Smooth muscle cell (in vitro differentiated cells): ENCODE results near the gene NDUFS1. TPM values are rescaled to one million over a fixed set of nuclear protein-coding genes. Genes with fewer than 3 reads are reported as not detected.

Experiments used
- DNase-seq: peaks from one replicate; lab custom pipeline; 2025; ENCODE audit not compliant: unreplicated experiment; lab: John Stamatoyannopoulos, UW
- H2AFZ ChIP-seq: fragments of 200-600 bp; sonication (generic); 2 replicates; pipeline ENCODE4 v1.6.0; 2016; ENCODE audit warnings: antibody characterized with exemption, low read depth, mild to moderate bottlenecking
- H3F3A ChIP-seq: fragments of 200-600 bp; sonication (generic); 2 replicates; pipeline ENCODE4 v1.6.0; 2017; ENCODE audit warnings: antibody characterized with exemption, low read depth
- H3K27ac ChIP-seq: fragments of 200-600 bp; sonication (generic); 2 replicates; pipeline ENCODE4 v1.5.1; 2016; ENCODE audit warnings: low read depth, mild to moderate bottlenecking
- H3K27me3 ChIP-seq: fragments of 200-600 bp; sonication (generic); 2 replicates; pipeline ENCODE4 v1.6.1; 2016; ENCODE audit warnings: low read depth, mild to moderate bottlenecking
- H3K36me3 ChIP-seq: fragments of 200-600 bp; sonication (generic); 2 replicates; pipeline ENCODE4 v1.5.1; 2016; ENCODE audit warnings: low read depth
- H3K4me1 ChIP-seq: fragments of 200-600 bp; sonication (generic); 2 replicates; pipeline ENCODE4 v1.5.1; 2016; ENCODE audit warnings: low read depth
- H3K4me2 ChIP-seq: fragments of 200-600 bp; sonication (generic); 2 replicates; pipeline ENCODE4 v1.6.0; 2016; ENCODE audit warnings: mild to moderate bottlenecking
- H3K4me3 ChIP-seq: fragments of 200-600 bp; sonication (generic); 2 replicates; pipeline ENCODE4 v1.5.1; 2016; ENCODE audit warnings: mild to moderate bottlenecking
- H3K79me2 ChIP-seq: fragments of 200-600 bp; sonication (generic); 2 replicates; pipeline ENCODE4 v1.6.0; 2016; ENCODE audit warnings: low read depth, mild to moderate bottlenecking
- H3K9ac ChIP-seq: fragments of 200-600 bp; sonication (generic); 2 replicates; pipeline ENCODE4 v1.6.0; 2016; ENCODE audit warnings: low read depth
- H3K9me3 ChIP-seq: fragments of 200-600 bp; sonication (generic); replicated peaks from 2 replicates; pipeline ENCODE4 v1.5.1; 2016; ENCODE audit warnings: low read depth
- H4K20me1 ChIP-seq: fragments of 200-600 bp; sonication (generic); 2 replicates; pipeline ENCODE4 v1.6.0; 2016; ENCODE audit warnings: low read depth
- CTCF ChIP-seq: fragments of 200-600 bp; sonication (generic); IDR thresholded peaks from 2 replicates; pipeline ENCODE4 v1.5.1; 2017; ENCODE audit warnings: borderline replicate concordance, mild to moderate bottlenecking, antibody characterized with exemption; ENCODE audit not compliant: insufficient read depth, poor library complexity, severe bottlenecking
- WGBS: methylation state at CpG from one replicate; pipeline ENCODE4 v1.1.7; 2016; ENCODE audit warnings: low lambda C conversion rate; 5-methylcytosine and 5-hydroxymethylcytosine counted together
- polyA plus RNA-seq: library from polyadenylated mRNA; unstranded; fragments of >200 nt; fragmentation: Nextera tagmentation; extraction: Ambion mirVana; gene quantifications from 2 replicates; pipeline ENCODE4 v1.2.1, GENCODE V29; 2016
- total RNA-seq: library from RNA; depleted of rRNA; stranded (reverse); fragments of >200 nt; gene quantifications from 2 replicates; pipeline ENCODE4 v1.2.3, GENCODE V29; 2014

The NDUFS1 gene
- total and polyA plus RNA-seq, 2 experiments from 2014 or later = 62.0 to 101 TPM

GRCh38 chr2:206088248-206088647, 71.0 kb downstream of the NDUFS1 start:
- no peak for DNase-seq
- no peak for TF ChIP-seq CTCF
- H3K36me3 ChIP-seq = no peaks in the 10 kb centered on the region
- H3K79me2 ChIP-seq = peaks cover 40% of the 10 kb centered on the region
- H3K4me2 ChIP-seq = no peak overlapping the region
- H3K9ac ChIP-seq = no peak overlapping the region
- H2AFZ ChIP-seq = no peak overlapping the region
- H3K4me3 ChIP-seq = no peak overlapping the region
- peaks cover 21% of the 10 kb centered on the region for H3K4me1 ChIP-seq
- H3K27ac ChIP-seq = no peak overlapping the region
- H3K27me3 ChIP-seq = no peaks in the 10 kb centered on the region
- H3F3A ChIP-seq = peaks cover 7% of the 10 kb centered on the region
- H3K9me3 ChIP-seq = no peaks in the 10 kb centered on the region
- no peaks in the 10 kb centered on the region for H4K20me1 ChIP-seq

- H3K36me3 ChIP-seq = no peaks in the 10 kb centered on the region
Measured at GRCh38 chr2:206086716-206087350, 72.4 kb downstream of the NDUFS1 start.

GRCh38 chr2:206085742-206086445, 73.3 kb downstream of the NDUFS1 start, which contains the start of gene INO80D:
INO80D (minus strand) TSS chr2:206086174; CDS start chr2:206063016, 23,158 bp downstream.
- Histone ChIP-seq H3K36me3 (no peaks in the 10 kb centered on the region), H3K9ac (peak within 1 kb of the TSS; percentile 99), H3F3A (peaks cover 7% of the 10 kb centered on the region), H3K4me1 (peaks cover 29% of the 10 kb centered on the region), H3K27me3 (no peaks in the 10 kb centered on the region), H2AFZ (peak within 1 kb of the TSS; percentile 96), H3K4me2 (peak within 1 kb of the TSS; percentile 100), H3K79me2 (peaks cover 63% of the 10 kb centered on the region), H3K4me3 (peak within 1 kb of the TSS; percentile 76), H3K27ac (peak within 1 kb of the TSS; percentile 95), H3K9me3 (no peaks in the 10 kb centered on the region), H4K20me1 (peaks cover 13% of the 10 kb centered on the region)
- TF ChIP-seq CTCF = peak; percentile 21
- peak; percentile 70 for DNase-seq
- WGBS = under 1% methylated on average over 27 of the region's 39 CpGs

More at GRCh38 chr2:206086716-206087350, 72.4 kb downstream of the NDUFS1 start:
- 16% methylated on average over 4 of the region's 4 CpGs for WGBS
- H2AFZ ChIP-seq = peak overlapping the region; percentile 54
- peaks cover 7% of the 10 kb centered on the region for H3F3A ChIP-seq
- peak overlapping the region; percentile 95 for H3K27ac ChIP-seq
- H3K9me3 ChIP-seq = no peaks in the 10 kb centered on the region
- no peak for DNase-seq
- H4K20me1 ChIP-seq = peaks cover 8% of the 10 kb centered on the region
- H3K4me2 ChIP-seq = peak overlapping the region; percentile 100
- H3K4me1 ChIP-seq = peaks cover 29% of the 10 kb centered on the region
- TF ChIP-seq CTCF = no peak
- no peaks in the 10 kb centered on the region for H3K27me3 ChIP-seq
- peak overlapping the region; percentile 76 for H3K4me3 ChIP-seq
- H3K79me2 ChIP-seq = peaks cover 54% of the 10 kb centered on the region
- peak overlapping the region; percentile 99 for H3K9ac ChIP-seq
